GM12873 (cell line): ENCODE results near the gene COBLL1.

Source experiments
- CTCF ChIP-seq: IDR thresholded peaks from 2 replicates; pipeline ENCODE4 v1.5.1; 2012; ENCODE audit warnings: low read depth, mild to moderate bottlenecking, moderate library complexity, low read length, control low read depth; ENCODE audit not compliant: insufficient read depth; ENCODE audit errors: missing control alignments

Gene COBLL1

DNA sequence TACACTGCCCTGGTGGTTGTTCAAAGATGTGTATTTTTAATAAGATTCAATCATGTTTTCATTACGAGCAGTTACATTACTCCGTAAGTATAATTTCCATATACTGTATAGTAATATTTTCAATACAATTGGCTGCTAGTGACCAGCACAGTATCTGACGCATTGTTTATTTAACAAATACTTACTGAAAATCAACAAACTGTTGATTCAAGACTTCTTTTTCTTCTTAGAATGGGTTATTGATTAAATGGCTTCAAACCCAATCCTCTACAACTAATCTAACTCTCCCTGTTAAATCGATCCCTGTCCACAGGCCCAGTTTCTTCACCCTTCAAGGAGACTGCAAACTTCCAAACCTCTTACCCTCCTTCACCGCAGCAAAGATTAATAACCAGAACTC is 18.5 kb downstream of the COBLL1 start:
- no peak for TF ChIP-seq CTCF

DNA sequence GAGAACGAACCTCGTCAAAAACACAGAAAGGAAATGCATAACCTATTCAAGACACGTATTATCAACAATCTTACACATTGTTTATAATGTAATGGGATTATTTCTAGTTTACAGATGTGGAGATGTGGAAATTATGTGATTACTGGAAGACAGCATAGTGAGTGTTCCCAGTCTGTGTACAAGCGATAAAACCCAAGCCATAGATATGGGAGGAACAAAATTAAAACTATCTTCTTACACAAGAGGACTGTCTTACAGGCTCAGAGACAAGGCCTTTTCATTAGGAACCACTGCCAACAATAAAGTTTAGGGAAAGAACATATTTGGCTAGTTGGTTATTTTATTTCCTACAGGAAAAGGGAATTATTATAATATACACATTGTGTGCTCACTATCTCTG is 20.3 kb downstream of the COBLL1 start:
- no peak for TF ChIP-seq CTCF

DNA sequence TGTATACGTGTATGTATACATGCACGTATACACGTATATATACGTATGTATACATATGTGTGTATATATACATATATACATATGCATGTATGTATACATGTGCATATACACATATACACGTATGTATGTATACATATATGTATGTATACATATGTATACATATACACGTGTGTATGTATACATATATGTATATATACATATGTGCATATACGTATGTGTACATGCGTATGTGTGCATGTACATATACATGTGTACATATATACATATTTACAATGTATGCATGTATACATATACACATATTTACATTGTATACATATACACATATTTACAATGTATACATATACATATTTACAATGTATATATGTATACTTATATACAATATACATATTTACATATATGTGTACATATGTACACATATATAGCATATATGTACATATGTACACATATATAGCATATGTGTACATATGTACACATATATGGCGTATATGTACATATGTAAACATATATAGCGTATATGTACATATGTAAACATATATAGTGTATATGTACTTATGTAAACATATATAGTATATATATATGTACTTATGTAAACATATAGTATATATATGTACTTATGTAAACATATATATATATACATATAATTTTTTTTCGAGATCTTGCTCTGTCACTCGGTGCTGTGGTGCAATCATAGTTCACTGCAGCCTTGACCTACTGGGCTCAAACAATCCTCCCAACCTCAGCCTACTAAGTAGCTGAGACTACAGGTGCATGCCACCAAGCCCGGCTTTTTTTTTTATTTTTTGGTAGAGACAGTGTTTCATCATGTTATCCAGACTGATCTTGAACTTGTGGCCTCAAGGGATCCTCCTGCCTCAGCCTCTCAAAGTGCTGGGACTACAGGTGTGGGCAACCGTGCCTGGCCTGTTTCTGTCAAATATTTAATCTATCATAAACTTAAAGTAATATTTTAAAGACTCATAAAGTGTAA is 23.2 kb downstream of the COBLL1 start:
- no peak for TF ChIP-seq CTCF

- no peak for TF ChIP-seq CTCF
Measured at GRCh38 chr2:164816900-164817299, 24.7 kb downstream of the COBLL1 start.

GRCh38 chr2:164816046-164816445 is 25.6 kb downstream of the COBLL1 start:
- no peak for TF ChIP-seq CTCF

DNA sequence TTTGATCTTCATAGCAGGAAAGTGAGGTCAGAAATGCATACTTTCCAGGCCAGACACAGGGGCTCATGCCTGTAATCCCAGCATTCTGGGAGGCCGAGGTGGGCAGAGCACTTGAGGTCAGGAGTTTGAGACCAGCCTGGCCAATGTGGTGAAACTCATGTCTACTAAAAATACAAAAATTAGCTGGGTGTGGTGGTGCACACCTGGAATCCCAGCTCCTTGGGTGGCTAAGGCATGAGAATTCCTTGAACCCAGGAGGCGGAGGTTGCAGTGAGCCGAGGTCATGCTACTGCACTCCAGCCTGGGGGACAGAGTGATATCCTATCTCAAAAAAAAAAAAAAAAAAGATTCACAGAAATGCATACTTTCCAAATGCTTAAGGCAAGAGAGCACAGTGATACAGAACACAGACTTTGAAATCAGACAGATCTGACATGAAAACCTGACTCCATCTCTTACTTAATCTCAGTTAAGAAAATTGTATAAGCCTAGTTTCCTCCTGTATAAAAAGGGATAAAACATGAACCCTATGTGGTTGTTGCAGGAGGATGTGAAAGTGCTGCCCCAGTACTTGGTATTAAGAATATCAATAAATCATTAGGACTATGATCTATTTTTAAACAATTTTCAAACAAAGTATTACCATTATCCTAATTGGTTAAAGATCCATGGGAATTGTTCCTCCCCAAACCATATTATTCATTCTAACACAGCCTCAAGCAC is 26.4 kb downstream of the COBLL1 start:
- no peak for TF ChIP-seq CTCF

DNA sequence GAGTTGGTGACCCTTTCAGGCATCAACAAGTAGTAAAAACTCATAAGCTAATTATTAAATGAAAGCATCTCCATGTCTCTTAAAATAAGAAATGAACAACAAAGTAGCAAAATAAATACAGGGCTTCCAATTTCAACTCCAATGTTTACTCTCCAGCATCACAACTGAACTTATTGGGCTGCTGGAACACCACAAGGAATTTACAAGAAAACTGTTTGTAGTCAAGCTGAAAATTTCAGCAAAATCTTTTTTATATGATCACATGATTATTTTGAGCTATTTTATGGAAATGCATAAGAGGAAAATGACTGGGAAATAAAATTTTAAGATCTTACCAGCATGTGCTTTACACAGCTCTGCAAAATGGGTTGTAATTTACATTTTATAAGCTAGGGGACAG is 28.1 kb downstream of the COBLL1 start:
- no peak for TF ChIP-seq CTCF
